ENCODE results near the gene ARMS2.

DNA sequence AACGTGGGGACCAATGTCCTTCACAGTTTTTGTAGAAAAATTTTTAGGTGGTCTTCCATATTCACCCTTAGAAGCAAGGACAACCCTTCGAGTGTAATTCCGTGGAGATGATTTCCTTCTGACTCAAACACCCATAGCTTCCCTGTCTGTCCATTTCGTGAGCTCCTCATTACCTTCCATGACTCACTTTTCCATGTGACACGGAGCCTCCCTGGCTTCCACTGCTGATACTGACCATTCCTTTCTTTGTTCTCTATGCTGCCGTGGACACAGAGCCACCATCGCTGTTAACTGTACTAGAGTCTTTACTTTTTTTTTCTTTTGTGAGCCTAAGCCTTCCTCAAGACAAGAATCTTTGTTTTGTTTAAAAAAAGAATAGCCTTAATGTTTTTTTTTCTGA lies 12.5 kb upstream of the ARMS2 start:
- TF ChIP-seq POLR2A (IDR thresholded peaks at IDR 0.05; ENCODE audit: low read depth, low read length) (no peak), POLR2AphosphoS5 (IDR thresholded peaks at IDR 0.05; ENCODE audit: low read depth, low read length) (no peak)
